SK-N-SH (cell line): Measurements from ENCODE around the gene RMND1. TPM values are rescaled to one million over a fixed set of nuclear protein-coding genes. Genes with fewer than 3 reads are reported as not detected.

Experiments
- CTCF ChIA-PET: fragments of 300-600, 350-600 bp; formaldehyde crosslinking; extraction: SDS; loops from one replicate; lab custom pipeline; 2021; lab: Yijun Ruan, JAX
- POLR2A ChIA-PET: fragments of 350-600 bp; sonication (Branson Sonifier 250); formaldehyde crosslinking; extraction: SDS; loops from one replicate; lab custom pipeline; 2020; ENCODE audit warnings: antibody characterized with exemption, inconsistent platforms; lab: Yijun Ruan, JAX
- DNase-seq: peaks from one replicate; pipeline ENCODE4 v3.0.0; 2012
- H2AFZ ChIP-seq: fragments of 200-600 bp; sonication (generic); 2 replicates; pipeline ENCODE4 v1.8.1; 2016; ENCODE audit warnings: antibody characterized with exemption, mild to moderate bottlenecking, low read depth
- H3F3A ChIP-seq: fragments of 200-600 bp; sonication (generic); replicated peaks from 2 replicates; pipeline ENCODE3; 2016; ENCODE audit warnings: antibody characterized with exemption, mild to moderate bottlenecking; ENCODE audit not compliant: insufficient read depth
- H3K27ac ChIP-seq, 2 experiments: fragments of 200-500 bp in 1 of 2; fragments of 200-600 bp in 1 of 2; sonication (Bioruptor generic) in 1 of 2; sonication (generic), shearing (Covaris generic) in 1 of 2; 2 replicates each; pipeline versions ENCODE4 v1.5.1 to v1.6.1; 2014 to 2016; ENCODE audit warnings: low read depth in 2 of 2, inconsistent platforms in 1 of 2, low read length in 1 of 2, mild to moderate bottlenecking in 1 of 2, mixed read lengths in 1 of 2
- H3K27me3 ChIP-seq: fragments of 200-600 bp; sonication (generic), shearing (Covaris generic); 2 replicates; pipeline ENCODE4 v1.6.1; 2016; ENCODE audit warnings: mixed run types; ENCODE audit not compliant: insufficient read depth
- H3K36me3 ChIP-seq, 2 experiments: fragments of 200-500 bp in 1 of 2; fragments of 200-600 bp in 1 of 2; sonication (Bioruptor generic) in 1 of 2; sonication (generic) in 1 of 2; replicated peaks in 1 of 2; 2 replicates each; pipeline versions ENCODE3 to v1.5.1; 2014 to 2016; ENCODE audit warnings: low read length in 1 of 2, mild to moderate bottlenecking in 1 of 2; ENCODE audit not compliant: insufficient read depth in 2 of 2, control insufficient read depth in 1 of 2
- H3K4me1 ChIP-seq, 2 experiments: fragments of 200-500 bp in 1 of 2; fragments of 200-600 bp in 1 of 2; sonication (Bioruptor generic) in 1 of 2; sonication (generic), shearing (Covaris generic) in 1 of 2; 2 replicates each; pipeline versions ENCODE4 v1.5.1 to v1.6.1; 2014 to 2016; ENCODE audit warnings: low read depth in 1 of 2, low read length in 1 of 2, mixed run types in 1 of 2; ENCODE audit not compliant: insufficient read depth in 2 of 2, control insufficient read depth in 1 of 2
- H3K4me2 ChIP-seq: fragments of 200-600 bp; sonication (generic), shearing (Covaris generic); 2 replicates; pipeline ENCODE4 v1.6.1; 2017; ENCODE audit warnings: mixed run types
- H3K4me3 ChIP-seq, 2 experiments: fragments of 200-500 bp in 1 of 2; fragments of 200-600 bp in 1 of 2; sonication (Bioruptor generic) in 1 of 2; sonication (generic), shearing (Covaris generic) in 1 of 2; 2 replicates each; pipeline versions ENCODE4 v1.5.1 to v1.8.1; 2014 to 2016; ENCODE audit warnings: low read depth in 2 of 2, inconsistent platforms in 1 of 2, low read length in 1 of 2, mild to moderate bottlenecking in 1 of 2, mixed read lengths in 1 of 2, moderate library complexity in 1 of 2
- H3K79me2 ChIP-seq: fragments of 200-600 bp; sonication (generic); 2 replicates; pipeline ENCODE4 v1.8.1; 2017; ENCODE audit warnings: mild to moderate bottlenecking; ENCODE audit not compliant: insufficient read depth
- H3K9ac ChIP-seq: fragments of 200-600 bp; sonication (generic); 2 replicates; pipeline ENCODE4 v1.6.1; 2017; ENCODE audit warnings: mixed run types
- H3K9me2 ChIP-seq: fragments of 200-600 bp; sonication (generic); 2 replicates; pipeline ENCODE4 v1.6.1; 2017; ENCODE audit warnings: mixed run types
- H3K9me3 ChIP-seq: fragments of 200-600 bp; sonication (generic); 2 replicates; pipeline ENCODE4 v1.6.1; 2017; ENCODE audit warnings: mixed run types, mild to moderate bottlenecking, moderate library complexity
- H4K20me1 ChIP-seq: fragments of 200-600 bp; sonication (generic); 2 replicates; pipeline ENCODE4 v1.6.1; 2017; ENCODE audit warnings: mild to moderate bottlenecking, mixed run types; ENCODE audit not compliant: insufficient read depth
- CTCF ChIP-seq: fragments of 200-600 bp; sonication (generic); IDR thresholded peaks from 2 replicates; pipeline ENCODE4 v1.6.1; 2017; ENCODE audit warnings: antibody characterized with exemption, mild to moderate bottlenecking, moderate library complexity
- ELF1 ChIP-seq: IDR thresholded peaks from 2 replicates; pipeline ENCODE4 v1.4.0; 2012
- EP300 ChIP-seq, 2 experiments: IDR thresholded peaks; 2 replicates each; pipeline versions ENCODE4 v1.4.0 to v1.6.1; 2012; ENCODE audit warnings: borderline replicate concordance in 1 of 2, low read depth in 1 of 2, low read length in 1 of 2
- FOSL2 ChIP-seq: IDR thresholded peaks from 2 replicates; pipeline ENCODE4 v1.4.0; 2012; ENCODE audit warnings: low read depth, mild to moderate bottlenecking, moderate library complexity, borderline replicate concordance
- FOXM1 ChIP-seq: IDR thresholded peaks from 2 replicates; pipeline ENCODE4 v1.4.0; 2012; ENCODE audit warnings: low read depth, mild to moderate bottlenecking
- GATA2 ChIP-seq: sonication (generic); formaldehyde crosslinking; IDR thresholded peaks from 2 replicates; pipeline ENCODE4 v1.5.0; 2020; ENCODE audit warnings: mild to moderate bottlenecking, missing genetic modification reagents
- JUND ChIP-seq: IDR thresholded peaks from 2 replicates; pipeline ENCODE4 v1.4.0; 2012
- MXI1 ChIP-seq: IDR thresholded peaks from 2 replicates; pipeline ENCODE4 v1.6.1; 2012; ENCODE audit warnings: mild to moderate bottlenecking, low read depth, low read length, improper control_type of control experiment
- PBX3 ChIP-seq: IDR thresholded peaks from 2 replicates; pipeline ENCODE4; 2012
- POLR2AphosphoS5 ChIP-seq: IDR thresholded peaks from 2 replicates; pipeline ENCODE4 v1.6.1; 2012; ENCODE audit warnings: low read depth, low read length
- RAD21 ChIP-seq: IDR thresholded peaks from 2 replicates; pipeline ENCODE4 v1.6.1; 2012; ENCODE audit warnings: mild to moderate bottlenecking, low read length
- RFX5 ChIP-seq: IDR thresholded peaks from 2 replicates; pipeline ENCODE4 v1.6.1; 2012; ENCODE audit warnings: mild to moderate bottlenecking, improper control_type of control experiment, low read length
- RXRA ChIP-seq: IDR thresholded peaks from 2 replicates; pipeline ENCODE4 v1.4.0; 2012; ENCODE audit warnings: low read depth, mild to moderate bottlenecking, borderline replicate concordance
- SIN3A ChIP-seq: IDR thresholded peaks from 2 replicates; pipeline ENCODE4 v1.6.1; 2012; ENCODE audit warnings: low read depth, mild to moderate bottlenecking, low read length, moderate library complexity, borderline replicate concordance
- SMC3 ChIP-seq: IDR thresholded peaks from 2 replicates; pipeline ENCODE4 v1.6.1; 2012; ENCODE audit warnings: low read depth, low read length, improper control_type of control experiment
- TAF1 ChIP-seq: IDR thresholded peaks from 2 replicates; pipeline ENCODE4 v1.6.1; 2012; ENCODE audit warnings: low read depth, mild to moderate bottlenecking, low read length, moderate library complexity, borderline replicate concordance
- USF2 ChIP-seq: fragments of 150-350 bp; IDR thresholded peaks from 2 replicates; pipeline ENCODE4 v1.6.1; 2017; ENCODE audit warnings: antibody characterized with exemption, low read length, low read depth, borderline replicate concordance
- YY1 ChIP-seq: IDR thresholded peaks from 2 replicates; pipeline ENCODE4 v1.4.0; 2012; ENCODE audit warnings: low read depth, mild to moderate bottlenecking
- ZBTB33 ChIP-seq: IDR thresholded peaks from 2 replicates; pipeline ENCODE4 v1.4.0; 2012; ENCODE audit warnings: low read depth, borderline replicate concordance
- WGBS: methylation state at CpG from one replicate; pipeline ENCODE4 v1.1.6; 2017; ENCODE audit warnings: low lambda C conversion rate; 5-methylcytosine and 5-hydroxymethylcytosine counted together
- polyA plus RNA-seq, 3 experiments: library from polyadenylated mRNA; depleted of rRNA; stranded (reverse); fragments of >200 nt; gene quantifications; 2 replicates each; pipeline ENCODE4 v1.2.3, GENCODE V29; 2012

Gene RMND1
- polyA plus RNA-seq, 1 of the 3 experiments (the other 2 are of a cell fraction): 14.8 TPM

GRCh38 chr6:151440930-151441329, 11.0 kb downstream of the RMND1 start:
- H3K36me3 ChIP-seq: peaks cover 42 to 47% of the 10 kb centered on the region in 2 experiments
- CTCF ChIA-PET: interaction anchor here (0.7 to 1.8 kb wide), 8 partner anchors 10 to 45 kb away, joined by 3 to 5 read pairs (median 4); partner anchors contain the start of gene RMND1
- H3K4me1 ChIP-seq: peaks cover 9 to 26% of the 10 kb centered on the region in 2 experiments; a peak in 3 of 4 replicates
- H3K9ac ChIP-seq: no peak overlapping the region; the same call in 1 of the 2 replicates
- H3F3A ChIP-seq: peaks cover 15% of the 10 kb centered on the region
- peaks cover 18% of the 10 kb centered on the region for H4K20me1 ChIP-seq
- H3K27ac ChIP-seq: peak overlapping the region in 1 of 2 experiments; percentile 24; a peak in 1 of 4 replicates
- no peaks in the 10 kb centered on the region for H3K9me2 ChIP-seq
- TF ChIP-seq RAD21 (peak; percentile 52), JUND (no peak), USF2 (no peak), RFX5 (no peak), SMC3 (peak; percentile 21; the same call in 1 of the 2 replicates), MXI1 (no peak), GATA2 (no peak), CTCF (peak; percentile 58), PBX3 (no peak)
- POLR2A ChIA-PET: no interaction called here
- 82% methylated on average over 2 of the region's 2 CpGs for WGBS
- H3K9me3 ChIP-seq: no peaks in the 10 kb centered on the region
- no peaks in the 10 kb centered on the region for H3K27me3 ChIP-seq
- no peak overlapping the region for H3K4me3 ChIP-seq
- H3K79me2 ChIP-seq: peaks cover 91% of the 10 kb centered on the region
- no peak overlapping the region for H2AFZ ChIP-seq
- no peak overlapping the region for H3K4me2 ChIP-seq
- DNase-seq: no peak

- Histone ChIP-seq H3K4me3 (no peak overlapping the region), H3K9me2 (no peaks in the 10 kb centered on the region), H3K9me3 (no peaks in the 10 kb centered on the region), H3K27me3 (no peaks in the 10 kb centered on the region), H3K79me2 (peaks cover 96% of the 10 kb centered on the region), H3K27ac (peak overlapping the region in 1 of 2 experiments; percentile 24; a peak in 1 of 4 replicates), H3K36me3 (peaks cover 42 to 49% of the 10 kb centered on the region in 2 experiments), H2AFZ (no peak overlapping the region), H3K4me2 (no peak overlapping the region), H3K4me1 (peaks cover 8 to 22% of the 10 kb centered on the region in 2 experiments; a peak in 3 of 4 replicates), H4K20me1 (peaks cover 17% of the 10 kb centered on the region), H3F3A (peaks cover 10% of the 10 kb centered on the region), H3K9ac (no peak overlapping the region; the same call in 1 of the 2 replicates)
- ChIA-PET CTCF (interaction anchor here (1.5 to 1.8 kb wide), 2 partner anchors 20 to 45 kb away, joined by 4 to 5 read pairs; no protein-coding TSS in a partner anchor), POLR2A (no interaction called here)
- no peak for DNase-seq
- WGBS: 84% methylated on average over 1 of the region's 1 CpG
- no peak for TF ChIP-seq FOSL2
- TF ChIP-seq PBX3: no peak
- TF ChIP-seq POLR2AphosphoS5: no peak
- no peak for TF ChIP-seq YY1
- no peak for TF ChIP-seq ELF1
- TF ChIP-seq FOXM1: no peak
- no peak for TF ChIP-seq EP300 (IDR thresholded peaks at IDR 0.05; ENCODE audit: borderline replicate concordance in 1 of 2, low read depth in 1 of 2, low read length in 1 of 2)
- TF ChIP-seq ZBTB33: no peak
- no peak for TF ChIP-seq RXRA
- no peak for TF ChIP-seq SMC3
- no peak for TF ChIP-seq TAF1
- no peak for TF ChIP-seq SIN3A
- no peak for TF ChIP-seq JUND
Observed at GRCh38 chr6:151440498-151440897, 11.4 kb downstream of the RMND1 start.
